Thoracic aorta (tissue), 2 donors: ENCODE data around the gene SH3PXD2A. TPM values are rescaled to one million over a fixed set of nuclear protein-coding genes. Genes with fewer than 3 reads are reported as not detected.
"Not testable (repeated sequence)": the region's sequence is repeated elsewhere in the genome, so short reads cannot be mapped to it uniquely, and the experiment has no call there.

ENCODE experiments used
- ATAC-seq: fragments of 150-250 bp; one replicate; pipeline ENCODE4 v1.8.0; 2017; ENCODE audit warnings: low read depth; ENCODE audit not compliant: insufficient number of reproducible peaks, low FRiP score
- DNase-seq: peaks from one replicate; pipeline ENCODE4 v3.0.0-alpha.2; 2020; ENCODE audit warnings: low spot score
- H3K27ac ChIP-seq, 2 donors: fragments of 200-600 bp; sonication (generic); 1 replicate in 1 of 2; 2 replicates in 1 of 2; pipeline ENCODE4 v1.5.1; 2016; ENCODE audit warnings: mild to moderate bottlenecking in 2 of 2, moderate library complexity in 2 of 2
- H3K27me3 ChIP-seq: fragments of 200-600 bp; sonication (generic); replicated peaks from 2 replicates; pipeline ENCODE4 v1.6.0; 2016; ENCODE audit warnings: mild to moderate bottlenecking; ENCODE audit not compliant: insufficient read depth
- H3K36me3 ChIP-seq: fragments of 200-600 bp; sonication (generic); one replicate; pipeline ENCODE4 v1.5.1; 2016
- H3K4me1 ChIP-seq, 2 donors: fragments of 200-600 bp; sonication (generic); 1 replicate in 1 of 2; 2 replicates in 1 of 2; pipeline versions ENCODE4 v1.5.1 to v1.6.0; 2016; ENCODE audit warnings: low read depth in 2 of 2, mild to moderate bottlenecking in 1 of 2; ENCODE audit not compliant: control insufficient read depth in 1 of 2
- H3K4me3 ChIP-seq: fragments of 200-600 bp; sonication (generic); 2 replicates; pipeline ENCODE4 v1.5.1; 2016; ENCODE audit warnings: mild to moderate bottlenecking
- H3K9me3 ChIP-seq: fragments of 200-600 bp; sonication (generic); 2 replicates; pipeline ENCODE4 v1.5.1; 2016
- total RNA-seq, 2 donors: library from RNA; depleted of rRNA; stranded (reverse); fragments of >200 nt; gene quantifications; one replicate each; pipeline versions ENCODE4 v1.1.0 to v1.2.3, GENCODE V29; 2016
- TF ChIP-seq, protein P1 (sequence below): fragments of 200-600 bp; sonication (generic); IDR thresholded peaks from one replicate; pipeline ENCODE4 v1.5.1; 2019; ENCODE audit warnings: antibody characterized with exemption

SH3PXD2A gene
- total RNA-seq, 2 donors from 2014 or later = 28.3 to 51.5 TPM

DNA sequence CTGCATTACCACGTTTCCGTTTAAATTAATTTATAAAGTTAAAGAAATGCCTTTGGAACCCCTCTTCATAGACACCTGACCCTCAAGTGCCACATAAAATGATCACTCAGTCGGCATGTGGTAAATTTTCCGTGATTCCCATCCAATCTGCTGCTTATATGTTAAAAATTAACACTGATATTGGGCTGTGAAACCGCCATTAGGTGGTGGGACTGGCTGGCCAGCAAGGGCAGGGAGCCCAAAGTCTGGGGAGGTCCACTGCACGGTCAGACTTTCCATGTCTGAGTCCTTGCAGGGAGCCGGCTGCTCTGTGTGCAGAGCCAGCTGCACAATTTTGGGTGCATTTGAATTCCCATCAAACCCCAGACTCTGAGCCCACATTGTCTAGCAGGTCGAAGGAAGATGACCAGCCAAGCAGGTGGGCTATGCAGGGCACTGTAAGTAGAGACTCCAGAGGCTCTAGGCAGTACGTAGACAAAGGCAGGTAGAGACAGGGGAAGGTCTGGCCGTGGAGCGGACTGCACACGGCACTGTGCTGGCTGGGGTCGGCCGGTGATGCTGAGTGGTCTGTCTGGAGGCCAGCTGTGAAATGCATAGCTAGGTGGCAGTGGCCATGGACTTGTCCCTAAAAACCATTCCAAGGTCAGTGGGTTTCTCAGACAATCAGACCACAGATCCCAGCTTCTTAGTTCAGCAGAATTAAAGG is 122.9 kb downstream of the SH3PXD2A start:
- TF ChIP-seq, protein P1, sequence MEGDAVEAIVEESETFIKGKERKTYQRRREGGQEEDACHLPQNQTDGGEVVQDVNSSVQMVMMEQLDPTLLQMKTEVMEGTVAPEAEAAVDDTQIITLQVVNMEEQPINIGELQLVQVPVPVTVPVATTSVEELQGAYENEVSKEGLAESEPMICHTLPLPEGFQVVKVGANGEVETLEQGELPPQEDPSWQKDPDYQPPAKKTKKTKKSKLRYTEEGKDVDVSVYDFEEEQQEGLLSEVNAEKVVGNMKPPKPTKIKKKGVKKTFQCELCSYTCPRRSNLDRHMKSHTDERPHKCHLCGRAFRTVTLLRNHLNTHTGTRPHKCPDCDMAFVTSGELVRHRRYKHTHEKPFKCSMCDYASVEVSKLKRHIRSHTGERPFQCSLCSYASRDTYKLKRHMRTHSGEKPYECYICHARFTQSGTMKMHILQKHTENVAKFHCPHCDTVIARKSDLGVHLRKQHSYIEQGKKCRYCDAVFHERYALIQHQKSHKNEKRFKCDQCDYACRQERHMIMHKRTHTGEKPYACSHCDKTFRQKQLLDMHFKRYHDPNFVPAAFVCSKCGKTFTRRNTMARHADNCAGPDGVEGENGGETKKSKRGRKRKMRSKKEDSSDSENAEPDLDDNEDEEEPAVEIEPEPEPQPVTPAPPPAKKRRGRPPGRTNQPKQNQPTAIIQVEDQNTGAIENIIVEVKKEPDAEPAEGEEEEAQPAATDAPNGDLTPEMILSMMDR = no peak
- Histone ChIP-seq H3K9me3 (no peaks in the 10 kb centered on the region), H3K4me1 (peaks cover 0 to 6% of the 10 kb centered on the region in 2 donors), H3K27me3 (no peaks in the 10 kb centered on the region), H3K4me3 (no peak overlapping the region), H3K36me3 (no peaks in the 10 kb centered on the region), H3K27ac (no peak overlapping the region)
- ATAC-seq (no peak), DNase-seq (no peak)

DNA sequence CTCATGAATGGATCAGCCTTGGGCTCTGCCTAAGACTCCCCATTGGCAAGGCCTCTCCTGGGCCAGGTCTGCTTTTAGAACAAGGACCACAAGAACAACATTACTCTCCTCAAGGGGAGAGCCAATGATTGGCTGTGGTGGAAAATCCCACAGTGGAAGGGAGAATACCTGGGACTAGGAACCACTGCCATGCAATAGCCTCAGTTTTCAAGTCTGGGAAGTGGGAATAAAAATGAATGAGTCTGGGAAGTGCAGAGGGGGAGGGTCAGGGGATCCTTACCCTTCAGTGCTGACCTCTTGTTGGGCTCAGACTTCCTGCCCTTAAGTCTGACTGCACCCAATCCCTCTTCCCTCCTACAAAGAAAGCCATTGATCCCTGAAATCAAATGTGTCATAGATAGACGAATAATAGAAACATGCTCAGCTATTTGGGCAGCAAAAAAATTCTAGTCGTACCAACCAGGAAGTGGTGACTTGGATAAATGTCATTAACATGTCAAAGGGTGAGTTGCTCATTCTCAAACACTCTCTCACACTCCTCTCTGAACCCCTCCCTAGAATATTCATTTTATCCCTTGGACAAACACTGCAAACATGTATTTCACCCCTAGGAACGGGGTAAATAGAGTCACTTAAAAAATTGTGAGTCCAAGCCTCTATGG is 123.6 kb downstream of the SH3PXD2A start:
- ATAC-seq = no peak
- TF ChIP-seq, protein P1 = no peak
- H3K27ac ChIP-seq = no peak overlapping the region

GRCh38 chr10:103731026-103731425 is 124.3 kb downstream of the SH3PXD2A start:
- not testable (repeated sequence) for H3K27me3 ChIP-seq, H3K9me3 ChIP-seq, DNase-seq, H3K36me3 ChIP-seq, H3K4me3 ChIP-seq, H3K4me1 ChIP-seq, ATAC-seq, H3K27ac ChIP-seq

More for the DNA sequence above, 123.6 kb downstream of the SH3PXD2A start:
- Histone ChIP-seq H3K36me3 (no peaks in the 10 kb centered on the region), H3K4me3 (no peak overlapping the region), H3K4me1 (peaks cover 0 to 9% of the 10 kb centered on the region in 2 donors), H3K27me3 (no peaks in the 10 kb centered on the region), H3K9me3 (no peaks in the 10 kb centered on the region)
- DNase-seq = no peak

- TF ChIP-seq, protein P1 = no peak
- no peak overlapping the region for H3K4me3 ChIP-seq
- DNase-seq (no peak), ATAC-seq (no peak)
- H3K36me3 ChIP-seq = no peaks in the 10 kb centered on the region
- H3K27me3 ChIP-seq = no peaks in the 10 kb centered on the region
- no peaks in the 10 kb centered on the region for H3K9me3 ChIP-seq
- H3K27ac ChIP-seq = no peak overlapping the region
- H3K4me1 ChIP-seq = peaks cover 0 to 9% of the 10 kb centered on the region in 2 donors
Measured at GRCh38 chr10:103729851-103730250, 125.5 kb downstream of the SH3PXD2A start.

GRCh38 chr10:103727991-103728689 is 127.2 kb downstream of the SH3PXD2A start:
- no peak overlapping the region for H3K27ac ChIP-seq

More at GRCh38 chr10:103727991-103728689, 127.2 kb downstream of the SH3PXD2A start:
- ATAC-seq (no peak), DNase-seq (no peak)
- H3K27me3 ChIP-seq = no peaks in the 10 kb centered on the region
- TF ChIP-seq, protein P1 = no peak
- no peaks in the 10 kb centered on the region for H3K9me3 ChIP-seq
- H3K4me1 ChIP-seq = peaks cover 0 to 9% of the 10 kb centered on the region in 2 donors
- H3K4me3 ChIP-seq = no peak overlapping the region
- peaks cover 5% of the 10 kb centered on the region for H3K36me3 ChIP-seq
